ENCODE measurements around the gene ZNF101.

Gene ZNF101

DNA sequence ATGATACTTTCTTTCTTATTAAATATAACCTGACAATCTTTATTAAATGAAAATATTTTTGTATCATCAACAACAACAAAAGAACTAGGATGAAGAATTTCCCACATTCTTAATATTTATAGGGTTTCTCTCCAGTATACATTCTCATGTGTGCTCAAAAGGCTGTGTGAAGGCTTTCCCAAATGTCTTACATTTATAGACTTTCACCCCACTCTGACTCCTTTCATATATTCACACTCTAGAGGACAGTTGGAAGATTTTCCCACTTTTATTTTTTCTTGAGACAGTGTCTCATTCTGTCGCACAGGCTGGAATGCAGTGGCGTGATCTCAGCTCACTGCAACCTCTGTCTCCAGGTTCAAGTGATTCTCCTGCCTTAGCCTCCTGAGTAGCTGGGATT, 41.9 kb downstream of the ZNF101 start:
- no peak for DNase-seq (ENCODE audit: low read depth in 2 of 3, low spot score in 1 of 3)

DNA sequence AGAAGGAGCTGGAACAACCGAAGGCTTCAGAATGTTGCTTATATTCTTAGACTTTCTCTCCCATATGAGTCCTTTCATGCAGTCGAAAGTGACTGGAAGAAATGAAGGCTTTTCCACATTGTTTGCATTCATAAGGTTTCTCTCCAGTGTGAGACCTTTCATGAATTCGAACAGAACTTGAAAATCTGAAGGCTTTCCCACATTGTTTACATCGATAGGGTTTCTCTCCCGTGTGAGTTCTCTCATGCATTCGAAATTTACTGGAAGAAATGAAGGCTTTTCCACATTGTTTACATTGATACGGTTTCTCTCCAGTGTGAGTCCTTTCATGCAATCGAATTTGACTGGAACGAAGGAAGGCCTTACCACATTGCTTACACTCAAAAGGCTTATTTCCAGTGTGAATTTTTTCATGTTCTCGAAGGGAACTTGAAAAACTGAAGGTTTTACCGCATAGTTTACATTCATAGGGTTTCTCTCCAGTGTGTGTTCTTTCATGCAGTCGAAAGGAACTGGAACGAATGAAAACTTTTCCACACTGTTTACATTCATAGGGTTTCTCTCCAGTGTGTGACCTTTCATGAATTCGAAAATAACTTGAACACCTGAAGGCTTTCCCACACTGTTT, 42.8 kb downstream of the ZNF101 start:
- no peak for DNase-seq (ENCODE audit: low read depth in 2 of 3, low spot score in 1 of 3)

GRCh38 chr19:19711934-19712828, 43.5 kb downstream of the ZNF101 start:
- no peak for DNase-seq (ENCODE audit: low read depth in 2 of 3, low spot score in 1 of 3)

DNA sequence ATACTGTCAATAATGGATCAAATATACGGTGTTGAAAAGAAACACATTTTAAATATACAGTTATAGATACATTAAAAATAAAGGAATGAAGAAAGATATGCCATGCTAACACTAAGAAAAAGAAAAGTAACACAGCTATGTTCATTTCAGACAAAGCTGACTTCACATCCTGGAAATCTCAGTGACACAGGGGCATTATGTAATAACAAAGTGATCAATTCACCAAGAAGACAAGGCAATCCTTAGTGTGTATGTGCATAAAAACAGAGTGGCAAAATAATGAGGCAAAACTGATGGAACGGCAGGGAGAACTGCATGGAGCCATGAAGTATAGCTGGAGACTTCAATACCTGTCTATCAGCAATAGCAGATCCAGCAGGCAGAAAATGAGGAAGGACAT, 51.2 kb downstream of the ZNF101 start:
- no peak for DNase-seq (ENCODE audit: low read depth in 2 of 3, low spot score in 1 of 3)

DNA sequence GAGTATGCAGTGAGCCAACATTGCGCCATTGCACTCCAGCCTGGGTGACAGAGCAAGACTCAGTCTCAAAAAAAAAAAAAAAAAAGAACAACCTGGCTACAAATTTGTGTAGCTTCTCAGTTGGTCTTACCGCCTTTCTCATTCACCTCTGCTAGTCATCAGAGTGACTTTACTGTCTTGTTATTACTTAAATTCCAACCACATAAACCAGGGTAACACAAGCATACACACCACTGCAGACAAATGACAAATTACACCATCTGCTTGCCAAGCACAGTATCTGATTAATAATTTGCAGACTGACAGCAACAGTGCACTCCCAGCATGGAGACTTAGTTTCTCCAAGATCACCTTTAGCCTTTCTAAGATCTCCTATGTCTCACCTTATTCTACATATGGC, 53.3 kb downstream of the ZNF101 start:
- no peak for DNase-seq (ENCODE audit: low read depth in 2 of 3, low spot score in 1 of 3)

DNA sequence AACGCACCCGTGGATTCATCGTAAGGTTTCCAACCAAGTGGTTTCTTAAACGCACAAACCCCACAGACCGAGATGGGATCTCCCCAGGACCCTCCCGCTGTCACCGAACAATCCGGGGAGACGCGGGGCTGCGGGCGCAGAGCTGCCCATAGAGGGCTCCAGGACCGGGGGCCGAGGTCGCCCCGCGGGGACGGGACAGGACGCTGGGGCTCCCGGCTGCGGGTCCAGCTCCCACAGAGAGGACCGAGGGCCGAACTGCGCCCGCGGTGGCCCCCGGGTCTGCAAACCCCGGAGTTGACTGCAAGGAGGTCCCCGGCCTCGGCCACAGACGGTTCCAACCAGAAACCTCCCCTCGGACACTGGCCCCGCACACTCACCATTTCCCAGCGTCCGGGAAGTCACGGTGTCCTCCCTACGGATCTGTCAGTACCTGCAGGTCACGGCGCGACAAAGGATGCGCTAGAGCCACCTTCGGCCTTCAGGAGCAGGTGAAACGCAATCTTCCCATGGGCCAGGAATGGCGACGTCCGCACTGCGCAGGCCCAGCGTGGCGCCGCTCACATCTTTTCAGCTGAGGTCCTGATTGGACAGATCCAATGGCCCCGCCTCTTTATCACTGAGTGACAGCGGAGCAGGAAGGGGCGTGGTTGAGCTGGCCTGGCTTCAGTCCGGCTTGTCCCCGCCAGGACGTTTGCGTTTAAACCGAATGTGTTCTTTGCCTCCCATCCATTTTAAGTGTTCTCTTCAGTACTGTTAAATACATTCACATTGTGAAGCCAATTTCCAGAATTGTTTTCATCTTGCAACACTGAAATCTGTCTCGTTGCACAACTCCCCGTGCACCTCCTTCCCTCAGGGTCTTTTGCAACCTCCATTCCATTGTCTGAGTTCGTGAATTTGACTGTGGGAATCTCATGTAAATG, 64.2 kb downstream of the ZNF101 start, which contains the start of gene ZNF14:
ZNF14 (minus strand) TSS at position 534 of the 923 bp plus-strand sequence; CDS start at position 380, 154 bp downstream.
- DNase-seq (ENCODE audit: low read depth in 2 of 3, low spot score in 1 of 3) = peak; percentile 86 to 92 (median 89)
